NOMO-1 treated with dmso at 0.1 percent for 144 hours (cell line): Measurements from ENCODE around the gene RAB8B.

Experiments
- DNase-seq: peaks from one replicate; lab custom pipeline; 2025; ENCODE audit not compliant: unreplicated experiment; lab: John Stamatoyannopoulos, UW

Gene RAB8B

GRCh38 chr15:63188926-63189871 is at the start of gene RAB8B:
Gene RAB8B (plus strand): TSS chr15:63189606. CDS start chr15:63189625, 19 bp downstream.
- DNase-seq: peak; percentile 95

- DNase-seq: no peak
Measured at GRCh38 chr15:63140936-63141335, 48.5 kb upstream of the RAB8B start.

DNA sequence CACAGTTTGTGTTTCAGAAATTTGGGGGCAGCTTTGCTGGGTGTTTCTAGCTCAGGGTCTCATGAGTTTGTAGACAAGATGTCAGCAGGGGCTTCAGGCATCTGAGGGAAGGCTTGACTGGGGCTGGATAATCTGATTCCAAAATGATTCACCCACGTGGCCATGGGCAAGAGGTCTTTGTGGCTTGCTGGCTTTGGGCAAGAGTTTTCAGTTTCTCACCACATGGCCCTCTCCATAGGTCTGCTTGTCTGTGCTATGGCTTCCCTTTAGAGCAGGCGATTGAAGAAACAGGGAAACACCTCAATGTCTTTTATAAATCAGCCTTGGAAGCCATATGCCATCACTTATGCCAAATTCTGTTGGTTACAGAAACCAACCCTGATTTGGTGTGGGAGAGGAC is 44.0 kb upstream of the RAB8B start:
- no peak for DNase-seq

GRCh38 chr15:63146684-63147083 is 42.7 kb upstream of the RAB8B start:
- DNase-seq: no peak

GRCh38 chr15:63151665-63152064 is 37.7 kb upstream of the RAB8B start:
- DNase-seq: no peak

GRCh38 chr15:63155486-63155885 is 33.9 kb upstream of the RAB8B start:
- DNase-seq: no peak

GRCh38 chr15:63156086-63156710 is 33.2 kb upstream of the RAB8B start:
- DNase-seq: no peak

- peak; percentile 35 for DNase-seq
Measured at GRCh38 chr15:63156755-63157117, 32.7 kb upstream of the RAB8B start.

- DNase-seq: peak; percentile 90
Measured at GRCh38 chr15:63157118-63157843, 32.1 kb upstream of the RAB8B start, which contains the start of gene RPS27L. Gene RPS27L (minus strand): TSS chr15:63157477. CDS start chr15:63157405, 72 bp downstream.

DNA sequence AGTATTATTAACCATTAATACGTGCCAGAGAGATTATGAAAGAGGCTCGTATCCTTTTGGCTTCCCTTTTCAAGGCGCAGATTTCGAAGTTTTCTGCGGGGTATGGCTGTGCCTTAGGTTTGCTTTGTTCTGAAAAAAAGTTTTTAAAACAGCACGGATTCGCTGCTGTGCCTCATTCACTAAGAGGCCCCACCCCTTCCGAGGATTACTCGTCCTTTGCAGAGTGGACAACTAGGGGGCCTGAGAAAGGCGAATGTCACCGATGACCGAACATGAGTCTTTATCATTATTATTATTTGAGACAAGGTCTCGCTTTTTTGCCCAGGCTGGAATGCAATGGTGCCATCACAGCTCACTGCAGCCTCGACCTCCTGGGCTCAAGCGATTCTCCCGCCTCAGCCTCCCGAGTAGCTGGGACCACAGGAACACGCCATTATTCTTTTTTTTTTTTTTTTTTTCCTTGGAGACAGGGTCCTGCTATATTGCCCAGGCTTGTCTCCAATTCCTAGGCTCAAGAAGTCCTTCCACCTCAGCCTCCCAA is 31.4 kb upstream of the RAB8B start:
- DNase-seq: peak; percentile 35

DNA sequence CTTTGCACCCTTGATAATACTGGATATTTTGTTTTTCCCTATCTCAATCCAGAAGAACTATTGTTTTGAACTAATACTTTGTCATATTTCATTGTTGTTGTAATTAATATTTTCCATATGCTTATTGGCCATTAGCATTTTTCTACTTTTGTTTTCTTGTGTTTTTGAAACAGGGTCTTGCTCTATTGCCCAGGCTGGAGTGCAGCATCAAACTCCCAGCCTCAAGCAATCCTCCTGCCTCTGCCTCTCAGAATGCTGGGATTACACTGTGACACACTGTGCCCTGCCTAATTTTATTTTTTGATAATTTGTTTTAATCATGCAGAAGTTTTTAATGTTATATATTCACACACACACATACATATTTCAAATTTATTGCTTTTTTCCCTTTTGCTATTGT is 28.8 kb upstream of the RAB8B start:
- DNase-seq: no peak

GRCh38 chr15:63163217-63163616 is 26.2 kb upstream of the RAB8B start:
- no peak for DNase-seq

DNA sequence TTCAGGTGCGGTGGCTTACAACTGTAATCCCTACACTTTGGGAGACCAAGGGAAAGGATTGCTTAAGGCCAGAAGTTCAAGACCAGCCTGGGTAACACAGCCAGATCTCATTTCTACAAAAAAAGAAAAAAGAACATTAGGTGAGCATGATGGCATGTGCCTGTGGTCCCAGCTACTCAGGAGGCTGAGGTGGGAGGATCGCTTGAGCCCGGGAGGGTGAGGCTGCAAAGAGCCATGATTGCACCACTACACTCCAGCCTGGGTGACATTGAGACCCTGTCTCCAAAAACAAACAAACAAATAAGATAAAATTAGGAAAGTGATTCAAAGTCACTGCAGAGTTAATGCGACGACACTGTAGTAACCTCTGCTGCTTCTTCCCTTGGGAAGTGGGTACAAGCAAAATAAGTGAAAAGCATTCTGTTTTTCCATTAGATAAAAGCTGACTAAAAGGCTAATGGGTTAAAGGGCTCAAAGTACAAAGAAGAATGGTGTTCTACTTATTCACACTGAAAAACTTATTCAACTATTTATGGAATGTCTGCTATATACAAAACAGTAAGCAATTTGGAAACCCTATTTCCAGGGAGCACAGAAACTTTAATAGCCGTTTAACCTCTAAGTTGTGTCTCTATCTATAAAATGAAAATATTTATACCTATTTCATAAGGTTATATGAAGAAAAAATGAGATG is 24.1 kb upstream of the RAB8B start:
- DNase-seq: no peak

- peak; percentile 10 for DNase-seq
Measured at GRCh38 chr15:63166219-63166618, 23.2 kb upstream of the RAB8B start.

DNA sequence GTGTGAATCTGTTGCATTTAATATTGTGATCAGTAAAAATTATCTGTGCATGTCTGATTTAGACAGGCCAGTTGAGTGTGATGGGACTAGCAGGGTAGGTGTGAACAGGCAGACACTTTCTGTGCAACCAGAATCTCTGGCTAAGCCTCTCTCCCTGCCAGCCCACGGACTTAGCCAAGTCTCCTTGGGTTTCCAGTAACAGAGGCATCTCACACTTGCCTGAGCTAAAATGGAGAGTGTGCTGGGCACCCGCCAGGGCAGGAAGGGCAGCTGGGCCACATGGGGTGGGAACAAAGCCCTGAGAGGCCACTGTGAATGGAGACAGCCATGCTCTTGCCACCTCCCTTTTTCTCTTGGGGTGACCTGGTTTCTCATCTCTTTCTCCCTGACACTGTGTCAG is 19.6 kb upstream of the RAB8B start:
- no peak for DNase-seq

DNA sequence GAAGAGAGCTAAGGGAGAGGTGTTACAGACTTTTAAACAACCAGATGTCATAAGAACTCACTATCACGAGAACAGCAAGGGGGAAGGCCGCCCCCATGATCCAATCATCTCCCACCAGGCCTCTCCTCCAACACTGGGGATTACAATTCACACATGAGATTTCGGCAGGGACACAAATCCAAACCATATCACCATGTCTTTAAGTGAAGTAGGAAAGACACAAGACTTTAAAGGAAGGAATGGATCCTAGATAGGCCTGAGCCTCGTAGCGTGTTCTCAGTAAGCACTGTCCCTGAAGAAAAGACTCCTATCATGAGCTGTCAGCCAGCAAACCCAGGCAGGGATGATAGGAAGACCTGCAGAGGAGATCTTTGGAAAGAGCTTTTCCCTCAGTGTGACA is 17.0 kb upstream of the RAB8B start:
- no peak for DNase-seq

DNA sequence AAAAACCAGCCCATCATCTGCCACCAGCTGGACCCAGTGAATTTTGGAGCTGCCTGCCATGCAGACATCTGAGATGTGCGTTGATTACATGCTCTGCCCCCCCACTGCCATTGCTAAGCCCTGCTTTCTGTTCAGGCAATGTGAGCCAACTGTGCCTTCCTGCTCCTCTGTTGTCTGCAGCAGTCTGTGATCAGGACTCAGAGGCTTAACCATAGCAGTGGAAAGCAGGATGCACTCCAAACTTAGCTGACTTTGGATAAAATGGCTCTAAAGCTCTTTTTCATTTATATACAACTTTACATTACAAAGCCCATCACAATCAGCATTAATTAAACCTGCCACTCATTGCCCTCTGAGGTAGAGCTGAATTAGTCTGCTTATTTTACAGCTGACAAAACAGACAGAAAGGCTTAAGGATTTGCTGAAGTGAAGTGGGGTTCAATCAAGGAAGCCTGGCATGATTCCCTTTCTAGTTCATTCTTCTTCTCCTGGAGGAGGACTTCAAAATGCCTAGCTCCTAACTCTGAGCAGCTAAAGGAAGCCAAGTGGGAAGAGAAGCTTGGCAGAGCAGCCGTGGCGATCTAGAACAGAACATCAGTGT is 16.5 kb upstream of the RAB8B start:
- DNase-seq: no peak

GRCh38 chr15:63176302-63176701 is 13.1 kb upstream of the RAB8B start:
- no peak for DNase-seq

- DNase-seq: no peak
Measured at GRCh38 chr15:63178034-63178433, 11.4 kb upstream of the RAB8B start.

DNA sequence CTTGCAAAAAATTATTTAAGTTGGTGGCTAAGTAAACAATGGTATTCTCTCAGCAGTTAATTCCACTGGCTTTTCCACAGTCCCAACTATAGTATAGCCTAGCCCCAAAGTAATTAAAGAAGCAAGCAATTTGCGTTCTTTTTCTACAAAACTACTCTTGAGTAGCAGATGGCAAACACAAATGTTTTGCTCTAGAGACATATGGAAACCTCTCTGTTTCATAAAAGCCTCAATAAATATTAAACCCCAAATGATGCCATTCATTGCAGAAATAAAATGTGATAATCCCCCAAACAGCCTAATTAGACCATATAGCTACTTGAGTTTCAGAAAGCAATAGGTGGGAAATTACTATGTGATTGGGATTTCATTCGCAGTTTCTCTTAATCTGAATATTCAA is 8.7 kb upstream of the RAB8B start:
- no peak for DNase-seq
